ENCODE measurements around the gene GSE1.

GSE1 gene

GRCh38 chr16:85655216-85656129 lies 42.4 kb downstream of the GSE1 start:
- TF ChIP-seq CTCF (conservative IDR thresholded peaks at IDR 0.05) (no peak), ZFX (IDR thresholded peaks at IDR 0.05) (no peak)
- H3K27ac ChIP-seq, result no peak overlapping the region

- TF ChIP-seq CTCF (conservative IDR thresholded peaks at IDR 0.05), result no peak
- TF ChIP-seq ZFX (IDR thresholded peaks at IDR 0.05), result no peak
- H3K27ac ChIP-seq, result no peak overlapping the region
Observed at GRCh38 chr16:85656351-85657266, 43.5 kb downstream of the GSE1 start.

GRCh38 chr16:85657267-85657650 lies 44.1 kb downstream of the GSE1 start:
- TF ChIP-seq CTCF (conservative IDR thresholded peaks at IDR 0.05) (no peak), ZFX (IDR thresholded peaks at IDR 0.05) (no peak)
- H3K27ac ChIP-seq, result no peak overlapping the region

- H3K27ac ChIP-seq, result no peak overlapping the region; the same call in 1 of the 2 replicates
- TF ChIP-seq CTCF (conservative IDR thresholded peaks at IDR 0.05), result no peak
Observed at GRCh38 chr16:85657996-85658395, 44.9 kb downstream of the GSE1 start.

GRCh38 chr16:85658504-85659326 lies 45.6 kb downstream of the GSE1 start:
- no peak overlapping the region; the same call in 1 of the 2 replicates for H3K27ac ChIP-seq
- TF ChIP-seq ZFX (IDR thresholded peaks at IDR 0.05), result no peak
- no peak for TF ChIP-seq CTCF (conservative IDR thresholded peaks at IDR 0.05)

GRCh38 chr16:85659336-85659735 lies 46.2 kb downstream of the GSE1 start:
- no peak overlapping the region for H3K27ac ChIP-seq
- TF ChIP-seq ZFX (IDR thresholded peaks at IDR 0.05) (no peak), CTCF (conservative IDR thresholded peaks at IDR 0.05) (no peak)

All from C4-2B (cell line).